ENCODE measurements around the gene ANKRD34A. TPM values are rescaled to one million over a fixed set of nuclear protein-coding genes. Genes with fewer than 3 reads are reported as not detected.

ANKRD34A gene
- total and polyA plus RNA-seq, 2 of the 8 experiments (the other 6 are each of a cell fraction or from before 2014, with no cell fraction given) = 0.15 to 0.20 TPM

DNA sequence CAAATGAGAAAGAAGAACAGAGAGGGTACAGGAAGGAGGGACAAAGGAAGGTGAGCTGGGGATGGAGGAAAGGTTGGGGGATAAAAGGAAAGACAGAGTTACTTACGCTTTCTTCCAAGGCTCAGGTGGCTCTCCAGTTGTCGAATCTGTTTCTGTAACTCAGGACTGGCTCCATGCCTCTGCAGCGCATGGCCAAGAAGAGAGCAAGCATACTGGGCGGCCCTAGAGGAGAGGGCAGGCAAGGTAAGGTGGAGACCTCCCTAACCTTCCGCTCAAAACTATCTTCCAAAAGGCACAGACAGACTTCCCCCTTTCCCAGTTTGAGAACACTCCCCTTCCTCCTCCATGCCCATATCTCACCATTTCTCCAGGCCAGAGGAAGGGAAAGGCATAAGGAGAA is 46.8 kb downstream of the ANKRD34A start:
- ChIA-PET POLR2A (ENCODE audit: partially characterized antibody) (interaction anchor here (1.2 to 2.4 kb wide), 2 partner anchors 10 to 26 kb away, joined by 4 to 17 read pairs; partner anchors contain the start of gene RBM8A), CTCF (ENCODE audit: partially characterized antibody) (interaction anchor here (0.8 to 15.9 kb wide), 2 partner anchors 17 to 26 kb away, joined by 4 to 146 read pairs; no protein-coding TSS in a partner anchor)
- H2BK12ac ChIP-seq (ENCODE audit: low read depth, low read length) = no peak overlapping the region
- peak overlapping the region; percentile 71 to 96 (median 82); a peak in 5 of 8 replicates for H3K4me3 ChIP-seq (ENCODE audit: extremely low read depth in 1 of 4, insufficient read depth in 2 of 4, low read depth in 3 of 4, low read length in 4 of 4)
- H3K56ac ChIP-seq (replicated peaks; ENCODE audit: insufficient read length, low read depth, low read length) = no peak overlapping the region
- H2BK5ac ChIP-seq (ENCODE audit: low read depth, low read length) = no peak overlapping the region
- H2BK120ac ChIP-seq (replicated peaks; ENCODE audit: low read depth, low read length) = no peak overlapping the region
- H4K91ac ChIP-seq (replicated peaks; ENCODE audit: insufficient read length, low read length) = no peak overlapping the region
- H3K9me3 ChIP-seq (ENCODE audit: insufficient read depth in 2 of 2, low read depth in 1 of 2, low read length in 1 of 2) = no peaks in the 10 kb centered on the region
- no peaks in the 10 kb centered on the region for H3K79me2 ChIP-seq (ENCODE audit: control insufficient read depth in 1 of 2, insufficient read depth in 2 of 2, low read length in 2 of 2)
- no peak overlapping the region for H3K27ac ChIP-seq (ENCODE audit: low read depth, low read length)
- TF ChIP-seq GABPA (IDR thresholded peaks at IDR 0.05; ENCODE audit: borderline replicate concordance, insufficient read depth, low read length) = no peak
- no peak for TF ChIP-seq RBBP5 (IDR thresholded peaks at IDR 0.05; ENCODE audit: borderline replicate concordance, low read depth, low read length)
- TF ChIP-seq KDM5A (IDR thresholded peaks at IDR 0.05; ENCODE audit: low read length) = no peak
- no peak for TF ChIP-seq RAD21 (IDR thresholded peaks at IDR 0.05 in 1 of 2, conservative IDR thresholded peaks at IDR 0.05 in 1 of 2; ENCODE audit: low read depth in 2 of 2, low read length in 2 of 2)
- TF ChIP-seq JUN (IDR thresholded peaks at IDR 0.05; ENCODE audit: low read depth, low read length) = no peak
- TF ChIP-seq BRCA1 (IDR thresholded peaks at IDR 0.05; ENCODE audit: low read depth, low read length) = no peak
- no peak for TF ChIP-seq FOSL1 (IDR thresholded peaks at IDR 0.05; ENCODE audit: insufficient read depth, low read depth, low read length)
- no peak for TF ChIP-seq POLR2AphosphoS5 (IDR thresholded peaks at IDR 0.05; ENCODE audit: low read depth, low read length)
- no peak for TF ChIP-seq RFX5 (IDR thresholded peaks at IDR 0.05; ENCODE audit: borderline replicate concordance, low read depth, low read length)
- no peak for TF ChIP-seq TAF7 (optimal IDR thresholded peaks at IDR 0.05; ENCODE audit: borderline replicate concordance, low read depth, low read length)
- TF ChIP-seq POU5F1 (IDR thresholded peaks at IDR 0.05; ENCODE audit: low read depth, low read length) = no peak
- peaks cover 0 to 5% (median 0%) of the 10 kb centered on the region in 4 experiments; a peak in 3 of 8 replicates for H3K36me3 ChIP-seq (ENCODE audit: control insufficient read depth in 2 of 4, insufficient read depth in 4 of 4, low read length in 3 of 4)
- H3K4me2 ChIP-seq (ENCODE audit: insufficient read depth in 1 of 2, low read depth in 2 of 2, low read length in 2 of 2) = peak overlapping the region; percentile 94 to 99
- 88% methylated on average over 5 of the region's 5 CpGs; no CpG with 5 or more reads in 1 of the 2 experiments for WGBS, 2 experiments (ENCODE audit: extremely low coverage in 1 of 2, insufficient coverage in 1 of 2, insufficient read length in 1 of 2, insufficient replicate concordance in 2 of 2, low coverage in 1 of 2, low lambda C conversion rate in 2 of 2, missing lambda C conversion rate in 1 of 2)
- peak overlapping the region; percentile 15; the same call in 1 of the 2 replicates for H2AFZ ChIP-seq (ENCODE audit: low read length)
- H4K5ac ChIP-seq (ENCODE audit: insufficient read length, low read depth, low read length) = no peak overlapping the region
- no peak overlapping the region for H3K18ac ChIP-seq (ENCODE audit: extremely low read depth, low read length)
- peaks cover 0 to 6% (median 2%) of the 10 kb centered on the region in 4 experiments; a peak in 6 of 7 replicates for H3K4me1 ChIP-seq (replicated peaks in 1 of 4; ENCODE audit: control insufficient read depth in 3 of 4, insufficient read depth in 4 of 4, low read length in 3 of 4)
- FAIRE-seq = no peak
- H3K23ac ChIP-seq (ENCODE audit: insufficient read length) = no peak overlapping the region
- H3K27me3 ChIP-seq (replicated peaks in 1 of 4; ENCODE audit: control insufficient read depth in 3 of 4, extremely low read depth in 1 of 4, insufficient read depth in 3 of 4, low read length in 3 of 4) = no peaks in the 10 kb centered on the region
- no peak overlapping the region for H2BK15ac ChIP-seq (ENCODE audit: low read length)
- H3K79me1 ChIP-seq (ENCODE audit: low read depth, low read length) = no peaks in the 10 kb centered on the region
- H4K20me1 ChIP-seq (replicated peaks in 1 of 2; ENCODE audit: control insufficient read depth in 1 of 2, insufficient read depth in 2 of 2, low read length in 2 of 2) = no peaks in the 10 kb centered on the region
- H3K9ac ChIP-seq (replicated peaks in 1 of 4; ENCODE audit: extremely low read depth in 1 of 4, low read depth in 3 of 4, low read length in 3 of 4) = peak overlapping the region in 1 of 4 experiments; percentile 75; a peak in 2 of 7 replicates
- H4K8ac ChIP-seq (ENCODE audit: extremely low read depth, insufficient read depth, low read length) = no peak overlapping the region
- H2BK20ac ChIP-seq (ENCODE audit: low read length) = no peak overlapping the region
- no peak overlapping the region for H3K4ac ChIP-seq (replicated peaks; ENCODE audit: insufficient read length, low read depth, low read length)
- no peak overlapping the region for H2AK5ac ChIP-seq (ENCODE audit: low read depth, low read length)
- H3K14ac ChIP-seq (ENCODE audit: insufficient read length) = no peak overlapping the region
- peaks cover 16% of the 10 kb centered on the region for H3K23me2 ChIP-seq (ENCODE audit: low read depth, low read length)
- DNase-seq (ENCODE audit: low read depth in 1 of 2, low spot score in 2 of 2) = no peak

Measured in H1 (cell line).